Posterior vena cava (tissue), 2 donors: ENCODE data around the gene SLC6A1. TPM values are rescaled to one million over a fixed set of nuclear protein-coding genes. Genes with fewer than 3 reads are reported as not detected.

Experiments
- DNase-seq: peaks from one replicate; pipeline ENCODE4 v3.0.0-alpha.2; 2020; ENCODE audit warnings: low spot score
- intact Hi-C, 2 donors: fragments of 100-400 bp; cut with DNase I; formaldehyde crosslinking; loops; one replicate each; pipeline versions ENCODE4 v1.14.1 to v1.14.2; 2022 to 2023
- total RNA-seq, 2 donors: library from RNA; stranded (reverse); fragmentation: NEBNext Ultra II Directional; extraction: Animal tissue kit (Norgen Biotek cat#: 25700); gene quantifications; one replicate each; pipeline ENCODE4 v1.2.1, GENCODE V29; 2021
- donor health status: DM: yes; HTN: yes; CAD: no.
- donor health status: DM: yes; HTN: yes; CAD: no.

Gene SLC6A1
- total RNA-seq, 2 donors from 2014 or later: 1.2 to 1.3 TPM

- peak; percentile 64 for DNase-seq
- intact Hi-C loops: no loop called here
Observed at GRCh38 chr3:11006986-11007933, 14.7 kb downstream of the SLC6A1 start.

- intact Hi-C loops: no loop called here
- DNase-seq: no peak
Observed at GRCh38 chr3:11009898-11010297, 17.4 kb downstream of the SLC6A1 start.

- no peak for DNase-seq
- intact Hi-C loops: no loop called here
Observed at GRCh38 chr3:11010426-11011165, 18.0 kb downstream of the SLC6A1 start.

DNA sequence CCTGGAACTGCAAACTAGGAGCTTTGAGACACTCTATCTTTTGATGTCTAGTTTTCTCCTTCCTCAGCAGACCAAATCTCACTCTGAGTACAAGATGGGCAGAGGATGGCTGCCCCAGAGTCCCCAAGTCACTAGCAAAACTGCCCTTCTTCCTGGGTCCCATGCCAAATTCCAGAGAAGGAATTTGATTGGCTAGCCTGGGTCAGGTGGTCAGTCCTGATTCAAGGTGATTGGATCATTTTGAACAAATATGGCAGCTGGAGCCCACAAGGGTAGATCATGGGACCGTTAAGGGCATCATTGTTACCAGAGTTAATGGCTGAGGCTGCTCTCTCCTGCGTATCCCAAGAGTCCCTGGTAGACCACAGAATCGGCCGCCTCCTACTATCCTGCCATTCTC lies 21.7 kb downstream of the SLC6A1 start:
- intact Hi-C loops: no loop called here
- DNase-seq: peak; percentile 2

DNA sequence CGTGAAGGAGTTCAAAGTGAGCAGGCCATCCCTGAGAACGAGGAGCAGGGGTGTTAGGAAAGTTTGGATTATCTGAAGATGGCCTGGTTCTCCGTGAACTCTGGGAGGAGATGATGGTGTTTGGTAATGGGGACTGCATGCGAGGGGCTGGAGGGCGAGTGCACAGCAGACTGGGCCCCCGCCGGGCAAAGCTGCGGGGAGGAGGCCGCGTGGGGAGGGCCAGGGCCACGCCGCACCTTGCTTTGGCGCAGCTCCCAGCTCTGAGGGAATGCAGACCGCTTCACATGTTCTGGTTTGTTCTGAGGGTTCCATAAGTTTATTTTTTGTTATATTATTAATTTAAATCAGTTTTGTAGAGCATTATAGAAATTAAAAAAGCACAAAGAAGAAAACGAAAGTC lies 22.2 kb downstream of the SLC6A1 start:
- DNase-seq: peak; percentile 35
- intact Hi-C loops: loop anchor here in 1 of 2 donors (5.0 kb wide), 1 partner anchor 788 kb away; no protein-coding TSS in a partner anchor

GRCh38 chr3:11015369-11015768 lies 22.8 kb downstream of the SLC6A1 start:
- peak; percentile 8 for DNase-seq

DNA sequence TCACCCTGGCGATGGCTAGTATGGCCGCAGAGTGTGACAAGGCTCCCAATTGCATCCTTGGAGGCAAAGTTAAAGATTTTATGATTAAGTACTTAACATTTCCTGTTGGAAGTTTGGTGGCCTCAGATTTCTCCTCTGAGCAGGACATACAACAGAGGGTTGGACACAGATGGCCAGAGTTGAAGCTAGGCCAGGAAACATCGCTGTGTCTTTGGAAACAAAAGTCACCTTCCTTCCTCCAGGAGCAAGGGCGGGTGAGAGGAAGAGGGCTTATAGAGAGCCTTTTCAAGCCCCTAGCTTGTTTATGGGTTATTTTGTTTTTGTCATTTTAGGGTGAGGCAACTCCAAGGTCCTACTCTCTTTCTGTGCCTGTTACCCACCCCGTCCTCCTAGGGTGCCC lies 24.2 kb downstream of the SLC6A1 start:
- peak; percentile 4 for DNase-seq
- intact Hi-C loops: loop anchor here in 1 of 2 donors (5.0 kb wide), 1 partner anchor 786 kb away; no protein-coding TSS in a partner anchor

More at GRCh38 chr3:11015369-11015768, 22.8 kb downstream of the SLC6A1 start:
- intact Hi-C loops: loop anchor here in 1 of 2 donors (5.0 kb wide), 1 partner anchor 787 kb away; no protein-coding TSS in a partner anchor

DNA sequence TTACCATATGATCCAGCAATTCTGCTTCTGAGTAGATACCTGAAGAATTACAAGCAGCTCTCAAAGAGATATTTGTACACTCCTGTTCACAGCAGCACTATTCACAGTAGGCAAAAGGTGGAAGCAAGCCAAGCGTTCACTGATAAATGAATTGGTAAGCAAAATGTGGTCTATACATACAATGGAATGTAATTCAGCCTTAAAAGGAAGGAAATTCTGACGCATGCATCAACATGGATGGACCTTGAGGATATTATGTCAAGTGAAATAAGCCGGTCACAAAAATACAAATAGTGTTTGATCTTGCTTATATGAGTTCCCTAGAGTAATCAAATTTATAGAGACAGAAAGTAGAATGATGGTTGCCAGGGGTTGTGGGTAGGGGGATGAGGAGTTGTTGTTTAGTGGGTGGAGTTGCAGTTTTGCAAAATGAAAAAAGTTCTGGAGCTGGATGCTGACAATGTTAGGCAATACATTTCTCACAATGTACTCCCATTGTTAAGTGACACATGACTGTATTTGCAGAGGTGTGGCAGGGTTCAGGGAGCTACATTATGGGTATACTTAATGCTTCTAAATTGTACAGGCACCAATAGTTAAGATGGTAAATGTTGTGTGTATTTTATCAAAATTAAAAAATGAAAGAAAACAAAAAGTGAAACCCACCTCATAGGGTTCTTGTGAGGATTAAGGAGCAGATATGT lies 26.7 kb downstream of the SLC6A1 start:
- DNase-seq: no peak
- intact Hi-C loops: loop anchor here in 1 of 2 donors (5.0 kb wide), 1 partner anchor 783 kb away; no protein-coding TSS in a partner anchor

GRCh38 chr3:11020764-11021163 lies 28.2 kb downstream of the SLC6A1 start:
- intact Hi-C loops: no loop called here
- peak; percentile 17 for DNase-seq

- DNase-seq: peak; percentile 42
- intact Hi-C loops: no loop called here
Observed at GRCh38 chr3:11021611-11022011, 29.1 kb downstream of the SLC6A1 start.

DNA sequence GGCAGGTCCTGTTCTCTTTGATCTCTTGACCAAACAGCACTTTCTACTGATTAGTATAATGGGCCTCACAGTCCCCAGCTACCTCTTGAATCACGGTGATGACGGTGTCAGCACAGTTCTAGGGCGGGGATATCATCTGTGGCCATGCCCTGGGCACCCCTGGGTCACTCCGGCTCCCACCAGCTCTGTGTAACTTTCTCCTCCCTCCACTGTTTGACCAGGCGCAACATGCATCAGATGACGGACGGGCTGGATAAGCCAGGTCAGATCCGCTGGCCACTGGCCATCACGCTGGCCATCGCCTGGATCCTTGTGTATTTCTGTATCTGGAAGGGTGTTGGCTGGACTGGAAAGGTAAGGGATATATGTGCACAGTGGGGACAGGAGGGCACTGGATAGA lies 29.6 kb downstream of the SLC6A1 start:
- intact Hi-C loops: no loop called here
- DNase-seq: peak; percentile 52

DNA sequence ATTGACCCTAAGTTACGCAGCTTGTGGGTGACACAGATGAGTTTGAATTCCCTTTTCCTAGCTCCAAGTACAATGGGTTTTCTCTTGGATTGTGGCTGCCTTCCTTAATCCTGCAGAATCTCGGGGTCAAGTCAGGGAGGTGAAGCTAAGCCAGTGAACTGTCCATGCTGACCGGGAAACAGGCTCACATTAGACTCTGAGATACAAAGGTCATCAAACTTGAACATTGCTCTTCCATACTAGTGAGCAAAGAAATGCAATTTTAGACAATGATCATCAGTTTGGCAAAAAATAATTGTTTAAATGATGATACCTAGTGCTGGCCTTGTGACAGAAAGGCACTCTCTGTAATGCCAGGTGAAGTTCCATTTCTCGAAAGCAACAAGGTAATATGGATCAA lies 31.6 kb downstream of the SLC6A1 start:
- intact Hi-C loops: no loop called here
- DNase-seq: no peak

DNA sequence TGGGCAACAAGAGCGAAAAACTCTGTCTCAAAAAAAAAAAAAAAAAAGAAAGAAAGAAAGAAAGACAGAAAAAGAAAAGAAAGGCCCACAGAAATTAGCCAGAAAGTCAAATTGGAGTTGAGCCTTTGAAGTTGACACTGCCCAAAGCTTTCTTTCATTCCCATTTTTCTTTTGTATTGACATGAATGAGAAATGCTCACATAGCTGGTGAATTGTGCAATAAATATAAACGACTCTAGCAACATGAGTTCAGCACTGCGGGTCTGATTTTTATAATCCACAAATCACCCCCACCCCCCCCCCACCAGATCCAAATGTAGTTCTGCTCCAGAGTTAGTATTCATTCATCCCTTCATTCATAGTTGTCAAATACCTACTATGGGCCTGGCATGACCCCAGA lies 37.4 kb downstream of the SLC6A1 start:
- no peak for DNase-seq
- intact Hi-C loops: no loop called here

- DNase-seq: no peak
- intact Hi-C loops: no loop called here
Observed at GRCh38 chr3:11033871-11034270, 41.3 kb downstream of the SLC6A1 start.

DNA sequence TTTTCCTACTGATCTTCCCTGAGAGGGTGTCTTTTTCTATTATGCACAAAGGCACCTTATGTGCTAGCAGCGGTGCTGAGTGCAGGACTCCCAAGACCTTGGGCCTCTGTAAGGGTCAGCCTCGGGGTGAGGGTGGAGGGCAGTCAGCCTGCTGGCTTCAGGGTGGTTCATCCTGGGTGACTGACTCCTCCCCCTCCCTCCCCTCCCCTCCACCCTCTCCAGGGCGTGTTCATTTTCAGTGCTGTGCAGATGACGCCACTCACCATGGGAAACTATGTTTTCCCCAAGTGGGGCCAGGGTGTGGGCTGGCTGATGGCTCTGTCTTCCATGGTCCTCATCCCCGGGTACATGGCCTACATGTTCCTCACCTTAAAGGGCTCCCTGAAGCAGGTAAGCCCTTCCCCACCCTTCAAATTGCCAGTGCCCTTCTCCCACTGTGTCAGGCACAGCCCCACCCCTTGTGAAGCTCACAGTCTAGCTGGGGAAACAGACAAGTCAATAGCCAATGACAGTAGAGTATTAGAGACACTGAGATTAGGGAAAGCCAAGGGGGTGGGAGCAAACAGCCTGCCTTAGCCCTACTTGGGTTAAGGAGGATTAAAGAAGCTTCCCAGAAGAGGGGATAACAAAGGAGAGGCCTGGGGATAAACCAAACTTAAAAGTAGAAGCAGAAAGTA lies 41.9 kb downstream of the SLC6A1 start:
- intact Hi-C loops: no loop called here

GRCh38 chr3:11035757-11036505 lies 43.4 kb downstream of the SLC6A1 start:
- intact Hi-C loops: no loop called here
- no peak for DNase-seq

More for the DNA sequence above, 41.9 kb downstream of the SLC6A1 start:
- DNase-seq: no peak

DNA sequence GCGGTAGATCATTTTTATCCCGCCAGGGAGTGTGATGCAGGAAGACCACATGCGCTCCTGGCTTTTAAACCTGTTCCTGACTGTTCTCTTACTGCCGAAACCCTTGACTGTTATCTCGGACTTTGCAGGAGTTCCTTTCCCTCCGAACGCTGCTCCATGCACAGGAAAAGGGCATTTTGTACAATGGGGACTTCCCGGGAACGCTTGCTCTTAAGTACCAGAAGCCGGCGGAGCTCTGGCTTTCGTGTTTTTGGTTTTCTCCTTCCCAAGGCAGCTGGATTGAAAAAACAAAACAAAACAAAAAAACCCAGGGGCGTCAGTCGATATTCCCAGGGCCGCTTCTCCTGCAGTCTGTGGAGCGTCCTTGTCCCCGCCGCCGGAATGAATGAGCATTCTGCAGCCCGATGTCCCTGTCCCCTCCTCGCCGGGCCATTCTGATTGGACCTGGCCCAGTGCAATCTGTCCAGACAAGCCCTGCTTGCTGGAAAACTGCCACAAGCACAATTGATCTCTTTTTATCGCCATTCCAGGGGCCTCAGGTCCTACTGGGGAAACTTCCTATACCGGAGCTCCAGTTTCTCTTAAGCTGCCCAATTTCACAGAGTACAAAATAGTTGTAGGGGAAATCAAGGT lies 44.8 kb downstream of the SLC6A1 start:
- intact Hi-C loops: no loop called here
- DNase-seq: no peak

- DNase-seq: no peak
- intact Hi-C loops: no loop called here
Observed at GRCh38 chr3:11037976-11038375, 45.4 kb downstream of the SLC6A1 start.
